ENCODE measurements around the gene TSPAN8. TPM values are rescaled to one million over a fixed set of nuclear protein-coding genes. Genes with fewer than 3 reads are reported as not detected.

TSPAN8 gene
- total RNA-seq, 4 donors from 2014 or later = 4.7 to 36.3 (median 12.1) TPM

DNA sequence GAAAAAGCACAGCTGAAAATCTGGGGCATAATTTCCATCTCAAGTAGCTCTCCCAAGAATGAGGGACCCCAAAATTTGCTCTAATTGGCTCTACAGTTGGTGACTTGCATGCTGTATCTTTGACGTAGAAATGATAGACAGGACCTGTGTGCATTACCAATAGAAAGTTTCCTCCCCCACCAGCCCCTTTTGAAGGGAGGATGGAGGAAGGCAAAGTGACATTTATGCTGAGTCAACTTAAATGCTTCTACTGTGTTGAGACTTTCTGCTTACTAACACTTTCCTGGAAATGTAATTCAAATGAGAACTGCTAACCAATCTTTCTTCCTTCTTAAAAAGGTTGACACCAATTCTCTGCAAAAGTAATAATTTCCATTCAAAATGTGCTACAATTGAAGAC lies 31.9 kb downstream of the TSPAN8 start:
- TF ChIP-seq, protein P1, sequence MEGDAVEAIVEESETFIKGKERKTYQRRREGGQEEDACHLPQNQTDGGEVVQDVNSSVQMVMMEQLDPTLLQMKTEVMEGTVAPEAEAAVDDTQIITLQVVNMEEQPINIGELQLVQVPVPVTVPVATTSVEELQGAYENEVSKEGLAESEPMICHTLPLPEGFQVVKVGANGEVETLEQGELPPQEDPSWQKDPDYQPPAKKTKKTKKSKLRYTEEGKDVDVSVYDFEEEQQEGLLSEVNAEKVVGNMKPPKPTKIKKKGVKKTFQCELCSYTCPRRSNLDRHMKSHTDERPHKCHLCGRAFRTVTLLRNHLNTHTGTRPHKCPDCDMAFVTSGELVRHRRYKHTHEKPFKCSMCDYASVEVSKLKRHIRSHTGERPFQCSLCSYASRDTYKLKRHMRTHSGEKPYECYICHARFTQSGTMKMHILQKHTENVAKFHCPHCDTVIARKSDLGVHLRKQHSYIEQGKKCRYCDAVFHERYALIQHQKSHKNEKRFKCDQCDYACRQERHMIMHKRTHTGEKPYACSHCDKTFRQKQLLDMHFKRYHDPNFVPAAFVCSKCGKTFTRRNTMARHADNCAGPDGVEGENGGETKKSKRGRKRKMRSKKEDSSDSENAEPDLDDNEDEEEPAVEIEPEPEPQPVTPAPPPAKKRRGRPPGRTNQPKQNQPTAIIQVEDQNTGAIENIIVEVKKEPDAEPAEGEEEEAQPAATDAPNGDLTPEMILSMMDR (IDR thresholded peaks at IDR 0.05; ENCODE audit: low read depth) = no peak

GRCh38 chr12:71125515-71125914 lies 32.3 kb downstream of the TSPAN8 start:
- TF ChIP-seq, protein P1 (IDR thresholded peaks at IDR 0.05; ENCODE audit: low read depth) = no peak

GRCh38 chr12:71124835-71125460 lies 32.9 kb downstream of the TSPAN8 start:
- TF ChIP-seq, protein P1 (IDR thresholded peaks at IDR 0.05; ENCODE audit: low read depth) = no peak

DNA sequence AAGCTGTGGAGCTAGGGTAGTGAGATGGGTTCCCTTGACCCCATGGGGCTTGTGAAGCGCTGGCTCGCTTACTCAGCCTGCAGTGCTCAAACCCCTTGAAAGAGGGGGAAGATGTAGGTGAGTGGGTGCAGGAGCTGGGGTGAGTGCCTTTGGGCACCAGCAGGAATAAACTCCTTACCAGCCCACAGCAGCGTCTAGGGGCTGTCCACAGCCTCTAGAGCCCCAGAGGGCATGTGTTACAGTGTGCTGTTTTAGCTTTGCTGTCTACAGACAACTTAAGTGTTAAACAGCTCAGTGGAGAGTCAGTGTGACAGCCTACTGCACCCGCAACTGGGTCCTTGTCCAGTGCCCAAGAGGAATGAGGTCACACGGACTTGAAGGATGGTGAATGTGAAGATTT lies 48.0 kb downstream of the TSPAN8 start:
- TF ChIP-seq, protein P1 (IDR thresholded peaks at IDR 0.05; ENCODE audit: low read depth) = no peak

GRCh38 chr12:71108355-71108754 lies 49.4 kb downstream of the TSPAN8 start:
- TF ChIP-seq, protein P1 (IDR thresholded peaks at IDR 0.05; ENCODE audit: low read depth) = no peak

- TF ChIP-seq, protein P1 (IDR thresholded peaks at IDR 0.05; ENCODE audit: low read depth) = no peak
These were observed 49.9 kb downstream of the TSPAN8 start for GRCh38 chr12:71107936-71108335.

DNA sequence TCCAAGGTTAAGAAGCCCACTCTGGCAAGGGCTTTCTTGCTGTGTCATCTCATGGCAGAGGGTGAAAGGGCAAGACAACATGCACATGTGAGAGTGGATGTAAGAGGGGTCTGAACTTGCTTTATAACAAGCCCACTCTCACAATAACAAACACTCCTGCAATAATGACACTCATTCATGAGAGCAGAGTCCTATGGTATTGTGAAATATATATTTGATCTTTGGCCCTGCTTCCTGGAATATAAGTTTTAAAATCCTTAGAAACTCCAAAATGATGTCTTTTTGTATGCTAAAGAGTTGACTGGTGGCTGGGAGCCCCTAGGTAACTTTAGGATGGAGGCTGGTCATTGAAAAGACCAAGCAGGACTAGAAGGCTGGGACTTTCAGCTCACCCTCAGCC lies 51.8 kb downstream of the TSPAN8 start:
- TF ChIP-seq, protein P1 (IDR thresholded peaks at IDR 0.05; ENCODE audit: low read depth) = no peak

All from subcutaneous adipose tissue (tissue), 4 donors.